LNCaP clone FGC (cell line): ENCODE measurements around the gene ULBP1.
A peak's percentile ranks its signal among the peaks of the same experiment; 100 is the strongest.
"Not testable (repeated sequence)": the region's sequence is repeated elsewhere in the genome, so short reads cannot be mapped to it uniquely, and the experiment has no call there.

Source experiments
- DNase-seq: peaks from one replicate; pipeline ENCODE4 v3.0.0-alpha.2; 2011; ENCODE audit warnings: low read depth
- H3K4me3 ChIP-seq: 2 replicates; pipeline ENCODE4 v1.5.1; 2011; ENCODE audit warnings: mild to moderate bottlenecking, low read depth, low read length, control low read depth
- CTCF ChIP-seq: IDR thresholded peaks from 2 replicates; pipeline ENCODE4 v1.5.1; 2012; ENCODE audit warnings: mild to moderate bottlenecking; ENCODE audit not compliant: control insufficient read depth, insufficient read depth; ENCODE audit errors: extremely low read depth

ULBP1 gene

GRCh38 chr6:149921361-149921760, 42.4 kb upstream of the ULBP1 start:
- DNase-seq = no peak
- no peak overlapping the region for H3K4me3 ChIP-seq
- no peak for TF ChIP-seq CTCF

DNA sequence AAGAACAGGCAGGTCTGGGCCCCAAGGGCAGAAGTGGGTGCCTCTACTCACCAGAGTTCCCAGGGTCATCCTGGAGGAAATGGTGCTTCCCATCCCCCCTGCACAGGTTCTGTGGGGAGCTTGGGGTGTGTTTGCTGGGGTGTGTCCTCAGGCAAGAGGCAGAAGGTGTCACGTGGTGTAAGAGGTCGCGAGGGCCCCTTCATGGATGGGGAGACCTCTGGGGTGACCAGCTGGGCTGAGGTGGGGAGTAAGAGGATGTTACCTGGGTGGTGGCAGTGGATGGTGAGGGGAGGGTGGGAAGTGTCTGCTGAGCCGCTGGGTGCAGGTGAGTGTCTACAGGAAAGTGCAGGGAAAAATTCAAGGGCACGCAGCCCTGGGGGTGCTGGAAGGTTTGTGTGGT, 41.7 kb upstream of the ULBP1 start:
- DNase-seq, H3K4me3 ChIP-seq: not testable (repeated sequence)

DNA sequence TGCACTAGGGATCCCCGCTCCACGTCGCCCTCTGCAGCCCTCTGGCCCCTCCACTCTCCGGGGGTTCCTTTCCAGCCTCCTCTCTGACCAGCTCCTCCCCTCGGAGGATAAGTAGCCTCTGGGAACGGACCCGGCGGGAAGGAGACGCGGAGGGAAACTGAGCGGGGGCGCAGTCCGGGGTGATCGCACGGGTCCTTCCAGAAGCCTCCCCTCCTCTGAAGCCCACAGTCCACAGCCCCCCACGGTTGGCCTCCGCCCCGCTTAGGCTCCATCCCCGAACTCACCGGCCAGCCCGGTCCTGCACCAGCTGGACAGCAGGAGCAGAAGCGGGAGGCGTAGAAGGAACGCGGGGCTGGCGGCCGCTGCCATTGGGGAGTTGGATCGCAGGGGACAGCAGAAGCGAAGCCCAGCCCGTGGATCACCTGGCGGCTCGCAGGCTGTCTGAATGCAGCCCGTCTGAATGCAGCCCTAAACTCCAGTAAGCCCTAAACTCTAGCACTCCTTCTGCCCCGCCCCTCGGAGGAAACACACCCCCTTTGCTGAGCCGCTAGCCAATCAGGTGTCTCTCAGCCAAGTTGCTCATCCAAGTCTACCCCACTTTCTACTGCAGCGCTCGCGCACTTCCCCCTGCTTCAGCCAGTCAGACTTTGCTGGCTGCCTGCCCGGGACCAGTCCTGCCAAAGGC, 41.0 kb upstream of the ULBP1 start, which contains the start of gene RAET1G:
RAET1G (minus strand) TSS at position 480 of the 685 bp plus-strand sequence; CDS start at position 369, 111 bp downstream.
- no peak for TF ChIP-seq CTCF
- peak within 1 kb of the TSS; percentile 51 for H3K4me3 ChIP-seq
- DNase-seq = peak; percentile 45

- DNase-seq = no peak
- no peak for TF ChIP-seq CTCF
- H3K4me3 ChIP-seq = peak overlapping the region; percentile 51
These were observed 40.3 kb upstream of the ULBP1 start for GRCh38 chr6:149923327-149923986.

DNA sequence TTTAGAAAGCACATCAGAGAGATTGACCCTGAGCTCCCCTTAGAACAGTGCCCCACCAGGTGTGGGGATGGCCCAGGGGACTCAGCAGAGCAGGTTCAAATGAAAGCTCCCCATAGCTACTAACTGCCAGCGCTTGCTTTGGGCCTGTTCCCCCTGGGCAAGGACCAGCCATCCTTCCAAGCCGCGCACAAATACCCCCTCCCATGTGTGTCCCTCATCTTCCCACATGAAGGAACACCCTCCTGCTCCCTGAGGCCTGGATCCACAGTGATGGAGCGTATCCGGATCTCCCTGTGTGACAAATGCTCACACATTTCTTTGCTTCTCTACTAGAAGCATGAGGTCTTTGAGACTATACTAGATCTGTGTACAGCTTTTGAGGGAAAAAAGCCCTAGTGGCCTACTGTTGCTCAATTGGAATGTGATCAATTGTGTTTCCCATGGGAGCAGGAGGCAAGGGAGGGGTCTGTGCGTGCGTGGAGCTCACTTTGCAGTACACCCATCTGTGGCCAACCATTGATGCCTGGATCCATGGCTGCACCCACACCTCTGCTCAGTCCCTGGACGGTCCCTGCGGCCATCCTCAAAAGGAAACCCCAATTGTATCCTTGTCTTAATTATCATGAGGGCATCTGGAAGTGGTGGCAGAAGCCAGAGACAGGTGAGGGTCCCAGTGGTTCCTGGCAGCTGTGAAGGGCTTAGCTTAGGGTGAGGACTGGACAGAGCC, 39.4 kb upstream of the ULBP1 start:
- TF ChIP-seq CTCF = no peak
- DNase-seq = no peak
- H3K4me3 ChIP-seq = no peak overlapping the region

GRCh38 chr6:149924933-149925252, 38.9 kb upstream of the ULBP1 start:
- no peak overlapping the region for H3K4me3 ChIP-seq
- TF ChIP-seq CTCF = no peak
- DNase-seq = no peak

GRCh38 chr6:149925253-149925973, 38.3 kb upstream of the ULBP1 start:
- no peak for TF ChIP-seq CTCF
- H3K4me3 ChIP-seq = peak overlapping the region; percentile 36
- DNase-seq = no peak
